NB4 (cell line): Measurements from ENCODE around the gene SRGAP3.
A peak's percentile ranks its signal among the peaks of the same experiment; 100 is the strongest.

ENCODE experiments used
- DNase-seq: peaks from one replicate; pipeline ENCODE4 v3.0.0; 2010; ENCODE audit warnings: low read depth
- H3K4me3 ChIP-seq: one replicate; pipeline ENCODE4 v1.5.1; 2011; ENCODE audit warnings: mild to moderate bottlenecking, low read depth, low read length, moderate library complexity
- CTCF ChIP-seq: IDR thresholded peaks from one replicate; pipeline ENCODE4 v1.5.1; 2012; ENCODE audit warnings: low read depth, low read length
- MAX ChIP-seq: IDR thresholded peaks from 2 replicates; pipeline ENCODE4 v1.6.1; 2011; ENCODE audit warnings: low read depth, low read length
- MYC ChIP-seq: IDR thresholded peaks from 2 replicates; pipeline ENCODE4 v1.6.1; 2011; ENCODE audit warnings: low read depth, low read length
- POLR2A ChIP-seq: IDR thresholded peaks from 2 replicates; pipeline ENCODE4 v1.6.1; 2011; ENCODE audit warnings: mild to moderate bottlenecking; ENCODE audit not compliant: insufficient read length; ENCODE audit errors: extremely low read depth

The SRGAP3 gene

DNA sequence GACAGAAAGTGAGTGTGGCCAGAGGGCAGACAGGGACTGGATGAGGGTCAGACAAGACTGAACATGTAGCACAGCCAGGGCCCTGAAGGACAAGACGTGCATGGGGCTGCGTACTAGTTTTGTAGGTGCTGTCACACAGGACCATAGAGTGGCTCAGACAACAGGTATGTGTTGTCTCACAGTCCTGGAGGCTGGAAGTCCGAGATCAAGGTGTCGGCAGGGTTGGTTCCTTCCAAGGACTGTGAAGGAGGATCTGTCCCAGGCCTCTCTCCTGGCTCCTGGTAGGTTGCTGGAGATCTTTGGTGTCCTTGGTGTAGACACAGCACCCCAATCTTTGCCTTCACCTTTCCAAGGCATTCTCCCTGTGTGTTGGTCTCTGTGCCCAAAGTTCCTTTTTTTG is 136.4 kb downstream of the SRGAP3 start:
- no peak for DNase-seq
- no peak overlapping the region for H3K4me3 ChIP-seq
- no peak for TF ChIP-seq CTCF
- no peak for TF ChIP-seq MAX
- TF ChIP-seq MYC, result no peak
- no peak for TF ChIP-seq POLR2A

- no peak overlapping the region for H3K4me3 ChIP-seq
- TF ChIP-seq POLR2A, result no peak
- no peak for TF ChIP-seq CTCF
- no peak for TF ChIP-seq MYC
- TF ChIP-seq MAX, result no peak
- no peak for DNase-seq
These were observed 137.6 kb downstream of the SRGAP3 start for GRCh38 chr3:9111866-9112265.

GRCh38 chr3:9111417-9111816 is 138.0 kb downstream of the SRGAP3 start:
- TF ChIP-seq MAX, result no peak
- no peak for TF ChIP-seq MYC
- TF ChIP-seq CTCF, result peak; percentile 46
- TF ChIP-seq POLR2A, result no peak
- H3K4me3 ChIP-seq, result no peak overlapping the region
- DNase-seq, result peak; percentile 44

GRCh38 chr3:9110802-9111201 is 138.6 kb downstream of the SRGAP3 start:
- TF ChIP-seq POLR2A (no peak), MAX (no peak), MYC (no peak), CTCF (no peak)
- no peak overlapping the region for H3K4me3 ChIP-seq
- DNase-seq, result no peak

DNA sequence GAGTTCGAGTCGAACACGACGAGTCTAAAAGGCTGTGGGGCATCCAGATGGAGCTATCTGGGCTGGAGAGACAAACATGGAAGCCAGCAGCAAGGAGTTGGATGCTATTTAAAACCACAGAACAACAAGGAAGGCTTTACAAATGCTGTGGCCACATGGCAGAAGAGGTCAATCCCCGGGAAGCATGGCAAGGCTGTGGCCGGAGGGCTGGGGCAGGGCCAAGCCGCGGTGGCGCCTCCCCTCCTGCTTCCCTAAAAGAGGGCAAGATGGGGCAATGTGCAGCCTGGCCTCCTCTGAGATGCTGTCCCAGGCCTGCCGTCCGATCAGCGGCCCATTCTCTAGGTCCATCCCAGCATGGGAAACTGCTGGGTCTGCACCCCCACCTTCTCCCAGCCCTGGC is 139.1 kb downstream of the SRGAP3 start:
- no peak overlapping the region for H3K4me3 ChIP-seq
- DNase-seq, result no peak
- TF ChIP-seq POLR2A, result no peak
- TF ChIP-seq MAX, result no peak
- no peak for TF ChIP-seq MYC
- TF ChIP-seq CTCF, result no peak

DNA sequence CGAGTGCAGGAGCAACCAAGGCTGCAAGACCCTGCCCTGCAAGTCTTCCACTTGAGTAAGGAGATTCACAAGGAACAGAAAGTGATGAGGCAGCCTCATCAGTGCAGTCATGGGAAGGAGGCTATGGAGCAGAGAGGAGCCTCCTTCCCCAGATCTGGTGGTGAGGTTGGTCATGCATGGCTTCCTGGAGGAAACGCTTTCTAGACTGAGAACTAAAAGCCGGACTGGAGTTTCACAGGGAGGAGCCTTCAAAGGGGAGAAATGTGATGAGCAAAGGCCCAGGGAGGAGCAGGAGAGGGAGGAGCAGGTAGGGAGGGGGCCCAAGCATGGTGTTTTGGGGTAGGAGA is 139.9 kb downstream of the SRGAP3 start:
- no peak for DNase-seq
- no peak overlapping the region for H3K4me3 ChIP-seq
- no peak for TF ChIP-seq POLR2A
- no peak for TF ChIP-seq MAX
- no peak for TF ChIP-seq CTCF
- TF ChIP-seq MYC, result no peak
